HepG2 (cell line): Measurements from ENCODE around the gene GPS1. TPM values are rescaled to one million over a fixed set of nuclear protein-coding genes. Genes with fewer than 3 reads are reported as not detected.

ENCODE experiments used
- ADNP ChIP-seq: sonication (generic); formaldehyde crosslinking; IDR thresholded peaks from 2 replicates; pipeline ENCODE4 v1.4.0; 2020; ENCODE audit warnings: missing genetic modification reagents
- EED ChIP-seq: sonication (generic); formaldehyde crosslinking; IDR thresholded peaks from 2 replicates; pipeline ENCODE4 v1.5.0; 2020; ENCODE audit warnings: mild to moderate bottlenecking, missing genetic modification reagents
- FOXK2 ChIP-seq: fragments of 450-650 bp; IDR thresholded peaks from 2 replicates; pipeline ENCODE4 v1.6.1; 2016
- ISX ChIP-seq: sonication (generic); formaldehyde crosslinking; conservative IDR thresholded peaks from 2 replicates; pipeline ENCODE4 v1.5.0; 2020; ENCODE audit warnings: missing genetic modification reagents
- SIX4 ChIP-seq: sonication (generic); formaldehyde crosslinking; IDR thresholded peaks from 2 replicates; pipeline ENCODE4 v1.4.0; 2020; ENCODE audit warnings: missing genetic modification reagents
- SMYD3 ChIP-seq: sonication (generic); formaldehyde crosslinking; IDR thresholded peaks from 2 replicates; pipeline ENCODE4 v1.8.1; 2023; ENCODE audit warnings: mild to moderate bottlenecking, missing genetic modification reagents
- TARDBP ChIP-seq: sonication (generic); formaldehyde crosslinking; IDR thresholded peaks from 2 replicates; pipeline ENCODE4 v1.8.0; 2022; ENCODE audit warnings: mild to moderate bottlenecking, missing genetic modification reagents
- TGIF2 ChIP-seq: IDR thresholded peaks from 2 replicates; pipeline ENCODE4 v1.6.1; 2016; ENCODE audit warnings: control low read depth, missing compliant biosample characterization
- ZBTB42 ChIP-seq: sonication (generic); formaldehyde crosslinking; IDR thresholded peaks from 2 replicates; pipeline ENCODE4 v1.5.0; 2020; ENCODE audit warnings: mild to moderate bottlenecking, missing genetic modification reagents
- ZKSCAN5 ChIP-seq: sonication (generic); formaldehyde crosslinking; IDR thresholded peaks from 2 replicates; pipeline ENCODE4 v1.5.1; 2020; ENCODE audit warnings: mild to moderate bottlenecking, missing genetic modification reagents
- ZNF121 ChIP-seq: sonication (generic); formaldehyde crosslinking; IDR thresholded peaks from 2 replicates; pipeline ENCODE4 v1.5.0; 2020; ENCODE audit warnings: mild to moderate bottlenecking, missing genetic modification reagents
- ZNF556 ChIP-seq: sonication (generic); formaldehyde crosslinking; IDR thresholded peaks from 2 replicates; pipeline ENCODE4 v1.4.0; 2020; ENCODE audit warnings: mild to moderate bottlenecking, missing genetic modification reagents, borderline replicate concordance
- ZNF781 ChIP-seq: sonication (generic); formaldehyde crosslinking; IDR thresholded peaks from 2 replicates; pipeline ENCODE4 v1.5.1; 2020; ENCODE audit warnings: borderline replicate concordance, mild to moderate bottlenecking, missing genetic modification reagents; ENCODE audit errors: not compliant biosample characterization
- ZNF841 ChIP-seq: sonication (generic); formaldehyde crosslinking; IDR thresholded peaks from 2 replicates; pipeline ENCODE4 v1.8.1; 2023; ENCODE audit warnings: missing genetic modification reagents, borderline replicate concordance
- ZSCAN22 ChIP-seq: sonication (generic); formaldehyde crosslinking; IDR thresholded peaks from 2 replicates; pipeline ENCODE4 v1.4.0; 2020; ENCODE audit warnings: mild to moderate bottlenecking, missing genetic modification reagents
- polyA plus RNA-seq, 8 experiments: library from polyadenylated mRNA; depleted of rRNA in 3 of 8; stranded (reverse) in 7 of 8; unstranded in 1 of 8; fragments of >200 nt; fragmentation: Illumina TruSeq in 4 of 8; extraction: Trizol in 4 of 8; gene quantifications; 2 replicates each; pipeline versions ENCODE4 v1.2.1 to v1.2.3, GENCODE V29; 2011 to 2016; ENCODE audit warnings: low read depth in 4 of 8, missing spikeins in 1 of 8, mixed read lengths in 1 of 8; ENCODE audit not compliant: insufficient read depth in 1 of 8
- total RNA-seq, 5 experiments: library from RNA; depleted of rRNA; stranded (reverse); fragments of >200 nt; fragmentation: Illumina TruSeq; extraction: Trizol; gene quantifications; 2 replicates each; pipeline ENCODE4 v1.2.3, GENCODE V29; 2016; ENCODE audit warnings: low read depth in 1 of 5
- TF ChIP-seq, protein P1 (sequence below): sonication (generic); formaldehyde crosslinking; IDR thresholded peaks from 2 replicates; pipeline ENCODE4 v1.8.1; 2022; ENCODE audit warnings: low read depth, mild to moderate bottlenecking, missing genetic modification reagents
- TF ChIP-seq, protein P2 (sequence below): sonication (generic); formaldehyde crosslinking; IDR thresholded peaks from 2 replicates; pipeline ENCODE4 v1.4.0; 2020; ENCODE audit warnings: mild to moderate bottlenecking, missing genetic modification reagents
- TF ChIP-seq, protein P3 (sequence below): sonication (generic); formaldehyde crosslinking; IDR thresholded peaks from 2 replicates; pipeline ENCODE4 v1.5.0; 2020; ENCODE audit warnings: missing genetic modification reagents
- TF ChIP-seq, protein P4 (sequence below): IDR thresholded peaks from 2 replicates; pipeline ENCODE4 v1.6.1; 2016; ENCODE audit warnings: missing compliant biosample characterization, missing genetic modification reagents, borderline replicate concordance
- TF ChIP-seq, protein P5 (sequence below): sonication (generic); formaldehyde crosslinking; IDR thresholded peaks from 2 replicates; pipeline ENCODE4 v1.4.0; 2020; ENCODE audit warnings: low read depth, mild to moderate bottlenecking, missing genetic modification reagents
- TF ChIP-seq, protein P6 (sequence below): sonication (generic); formaldehyde crosslinking; IDR thresholded peaks from 2 replicates; pipeline ENCODE4 v1.4.0; 2020; ENCODE audit warnings: mild to moderate bottlenecking, low read depth, missing genetic modification reagents

GPS1 gene
- total and polyA plus RNA-seq, 2 of the 13 experiments (the other 11 are each of a cell fraction or from before 2014, with no cell fraction given) = 124 to 128 TPM

DNA sequence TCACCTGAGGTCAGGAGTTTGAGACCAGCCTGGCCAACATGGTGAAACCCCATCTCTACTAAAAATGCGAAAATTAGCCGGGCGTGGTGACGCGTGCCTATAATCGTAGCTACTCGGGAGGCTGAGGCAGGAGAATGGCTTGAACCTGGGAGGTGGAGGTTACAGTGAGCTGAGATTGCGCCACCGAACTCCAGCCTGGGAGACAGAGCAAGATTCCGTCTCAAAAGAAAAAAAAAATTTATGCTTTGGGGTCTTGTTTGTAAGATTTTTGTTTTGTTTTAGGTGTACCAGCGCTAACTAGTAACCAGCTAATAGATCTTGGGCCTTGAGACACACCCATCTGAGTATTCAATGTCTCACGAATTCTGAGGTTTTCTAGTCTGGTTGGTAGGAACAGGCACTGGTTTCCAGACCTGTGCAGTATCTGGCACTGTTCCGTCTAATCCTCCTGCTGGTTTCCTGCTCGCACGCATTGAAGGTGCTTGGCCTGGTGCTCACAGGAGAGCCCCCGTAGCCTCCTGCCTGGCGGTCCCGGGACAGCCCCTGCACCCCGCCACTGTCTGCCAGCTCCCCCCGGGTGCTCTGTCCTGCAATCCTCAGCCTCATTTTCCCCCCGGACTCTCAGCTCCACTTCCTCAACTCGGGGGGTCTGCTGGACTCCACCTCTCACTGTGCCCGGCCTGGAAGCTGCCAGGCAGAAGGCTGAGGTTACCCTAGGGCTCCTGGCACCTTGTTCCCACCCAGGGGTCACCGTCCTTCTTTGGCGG, 24.5 kb downstream of the GPS1 start (continued):
- TF ChIP-seq, protein P1, sequence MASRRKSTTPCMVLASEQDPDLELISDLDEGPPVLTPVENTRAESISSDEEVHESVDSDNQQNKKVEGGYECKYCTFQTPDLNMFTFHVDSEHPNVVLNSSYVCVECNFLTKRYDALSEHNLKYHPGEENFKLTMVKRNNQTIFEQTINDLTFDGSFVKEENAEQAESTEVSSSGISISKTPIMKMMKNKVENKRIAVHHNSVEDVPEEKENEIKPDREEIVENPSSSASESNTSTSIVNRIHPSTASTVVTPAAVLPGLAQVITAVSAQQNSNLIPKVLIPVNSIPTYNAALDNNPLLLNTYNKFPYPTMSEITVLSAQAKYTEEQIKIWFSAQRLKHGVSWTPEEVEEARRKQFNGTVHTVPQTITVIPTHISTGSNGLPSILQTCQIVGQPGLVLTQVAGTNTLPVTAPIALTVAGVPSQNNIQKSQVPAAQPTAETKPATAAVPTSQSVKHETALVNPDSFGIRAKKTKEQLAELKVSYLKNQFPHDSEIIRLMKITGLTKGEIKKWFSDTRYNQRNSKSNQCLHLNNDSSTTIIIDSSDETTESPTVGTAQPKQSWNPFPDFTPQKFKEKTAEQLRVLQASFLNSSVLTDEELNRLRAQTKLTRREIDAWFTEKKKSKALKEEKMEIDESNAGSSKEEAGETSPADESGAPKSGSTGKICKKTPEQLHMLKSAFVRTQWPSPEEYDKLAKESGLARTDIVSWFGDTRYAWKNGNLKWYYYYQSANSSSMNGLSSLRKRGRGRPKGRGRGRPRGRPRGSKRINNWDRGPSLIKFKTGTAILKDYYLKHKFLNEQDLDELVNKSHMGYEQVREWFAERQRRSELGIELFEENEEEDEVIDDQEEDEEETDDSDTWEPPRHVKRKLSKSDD (CRISPR knock-in tag) = no peak
- TF ChIP-seq, protein P2, sequence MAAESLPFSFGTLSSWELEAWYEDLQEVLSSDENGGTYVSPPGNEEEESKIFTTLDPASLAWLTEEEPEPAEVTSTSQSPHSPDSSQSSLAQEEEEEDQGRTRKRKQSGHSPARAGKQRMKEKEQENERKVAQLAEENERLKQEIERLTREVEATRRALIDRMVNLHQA (CRISPR knock-in tag) = no peak
- TF ChIP-seq ZNF841 (CRISPR knock-in tag) = no peak
- TF ChIP-seq, protein P3, sequence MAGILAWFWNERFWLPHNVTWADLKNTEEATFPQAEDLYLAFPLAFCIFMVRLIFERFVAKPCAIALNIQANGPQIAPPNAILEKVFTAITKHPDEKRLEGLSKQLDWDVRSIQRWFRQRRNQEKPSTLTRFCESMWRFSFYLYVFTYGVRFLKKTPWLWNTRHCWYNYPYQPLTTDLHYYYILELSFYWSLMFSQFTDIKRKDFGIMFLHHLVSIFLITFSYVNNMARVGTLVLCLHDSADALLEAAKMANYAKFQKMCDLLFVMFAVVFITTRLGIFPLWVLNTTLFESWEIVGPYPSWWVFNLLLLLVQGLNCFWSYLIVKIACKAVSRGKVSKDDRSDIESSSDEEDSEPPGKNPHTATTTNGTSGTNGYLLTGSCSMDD (CRISPR knock-in tag) = no peak
- no peak for TF ChIP-seq SIX4
- no peak for TF ChIP-seq ZKSCAN5 (CRISPR knock-in tag)
- no peak for TF ChIP-seq FOXK2
- no peak for TF ChIP-seq ZNF121 (CRISPR knock-in tag)
- no peak for TF ChIP-seq ZNF781 (CRISPR knock-in tag)
- no peak for TF ChIP-seq ADNP (CRISPR knock-in tag)
- no peak for TF ChIP-seq ZBTB42 (CRISPR knock-in tag)
- TF ChIP-seq, protein P4, sequence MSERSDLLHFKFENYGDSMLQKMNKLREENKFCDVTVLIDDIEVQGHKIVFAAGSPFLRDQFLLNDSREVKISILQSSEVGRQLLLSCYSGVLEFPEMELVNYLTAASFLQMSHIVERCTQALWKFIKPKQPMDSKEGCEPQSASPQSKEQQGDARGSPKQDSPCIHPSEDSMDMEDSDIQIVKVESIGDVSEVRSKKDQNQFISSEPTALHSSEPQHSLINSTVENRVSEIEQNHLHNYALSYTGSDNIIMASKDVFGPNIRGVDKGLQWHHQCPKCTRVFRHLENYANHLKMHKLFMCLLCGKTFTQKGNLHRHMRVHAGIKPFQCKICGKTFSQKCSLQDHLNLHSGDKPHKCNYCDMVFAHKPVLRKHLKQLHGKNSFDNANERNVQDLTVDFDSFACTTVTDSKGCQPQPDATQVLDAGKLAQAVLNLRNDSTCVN (CRISPR knock-in tag) = no peak
- no peak for TF ChIP-seq ZSCAN22
- TF ChIP-seq SMYD3 = peak; percentile 23; the same call in 1 of the 2 replicates
- peak; percentile 51; the same call in 1 of the 2 replicates for TF ChIP-seq TARDBP (CRISPR knock-in tag)
- no peak for TF ChIP-seq TGIF2 (CRISPR knock-in tag)
- TF ChIP-seq, protein P5, sequence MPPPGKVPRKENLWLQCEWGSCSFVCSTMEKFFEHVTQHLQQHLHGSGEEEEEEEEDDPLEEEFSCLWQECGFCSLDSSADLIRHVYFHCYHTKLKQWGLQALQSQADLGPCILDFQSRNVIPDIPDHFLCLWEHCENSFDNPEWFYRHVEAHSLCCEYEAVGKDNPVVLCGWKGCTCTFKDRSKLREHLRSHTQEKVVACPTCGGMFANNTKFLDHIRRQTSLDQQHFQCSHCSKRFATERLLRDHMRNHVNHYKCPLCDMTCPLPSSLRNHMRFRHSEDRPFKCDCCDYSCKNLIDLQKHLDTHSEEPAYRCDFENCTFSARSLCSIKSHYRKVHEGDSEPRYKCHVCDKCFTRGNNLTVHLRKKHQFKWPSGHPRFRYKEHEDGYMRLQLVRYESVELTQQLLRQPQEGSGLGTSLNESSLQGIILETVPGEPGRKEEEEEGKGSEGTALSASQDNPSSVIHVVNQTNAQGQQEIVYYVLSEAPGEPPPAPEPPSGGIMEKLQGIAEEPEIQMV (CRISPR knock-in tag) = no peak; the same call in 1 of the 2 replicates
- TF ChIP-seq, protein P6, sequence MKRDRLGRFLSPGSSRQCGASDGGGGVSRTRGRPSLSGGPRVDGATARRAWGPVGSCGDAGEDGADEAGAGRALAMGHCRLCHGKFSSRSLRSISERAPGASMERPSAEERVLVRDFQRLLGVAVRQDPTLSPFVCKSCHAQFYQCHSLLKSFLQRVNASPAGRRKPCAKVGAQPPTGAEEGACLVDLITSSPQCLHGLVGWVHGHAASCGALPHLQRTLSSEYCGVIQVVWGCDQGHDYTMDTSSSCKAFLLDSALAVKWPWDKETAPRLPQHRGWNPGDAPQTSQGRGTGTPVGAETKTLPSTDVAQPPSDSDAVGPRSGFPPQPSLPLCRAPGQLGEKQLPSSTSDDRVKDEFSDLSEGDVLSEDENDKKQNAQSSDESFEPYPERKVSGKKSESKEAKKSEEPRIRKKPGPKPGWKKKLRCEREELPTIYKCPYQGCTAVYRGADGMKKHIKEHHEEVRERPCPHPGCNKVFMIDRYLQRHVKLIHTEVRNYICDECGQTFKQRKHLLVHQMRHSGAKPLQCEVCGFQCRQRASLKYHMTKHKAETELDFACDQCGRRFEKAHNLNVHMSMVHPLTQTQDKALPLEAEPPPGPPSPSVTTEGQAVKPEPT (CRISPR knock-in tag) = no peak
- 0 out of 2 replicates have a peak, but pooled peaks have one; percentile 44 for TF ChIP-seq ZNF556 (CRISPR knock-in tag)
- TF ChIP-seq ISX (CRISPR knock-in tag) = no peak
- TF ChIP-seq EED (CRISPR knock-in tag) = no peak
